Measurements from ENCODE around the gene CYGB.

DNA sequence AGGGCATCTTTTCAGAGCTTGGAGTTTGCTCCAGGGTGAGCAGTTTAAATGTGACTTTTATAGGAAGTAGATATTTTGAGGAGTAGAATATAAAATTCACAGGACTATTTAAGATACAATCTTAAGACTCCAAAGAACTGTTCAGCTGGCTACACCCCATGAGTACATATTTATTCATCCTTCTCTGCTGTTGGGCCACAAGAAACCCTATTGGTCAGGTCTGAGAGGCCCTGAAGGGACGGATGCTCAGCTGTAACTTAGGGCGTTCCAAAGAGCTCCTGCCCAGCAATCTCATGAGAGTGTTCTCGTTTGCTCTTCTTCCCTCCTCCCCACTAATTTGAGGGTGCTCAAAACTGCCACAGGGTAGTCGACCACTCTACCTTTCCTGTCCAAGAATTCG lies 40.9 kb upstream of the CYGB start:
- TF ChIP-seq, protein P1, sequence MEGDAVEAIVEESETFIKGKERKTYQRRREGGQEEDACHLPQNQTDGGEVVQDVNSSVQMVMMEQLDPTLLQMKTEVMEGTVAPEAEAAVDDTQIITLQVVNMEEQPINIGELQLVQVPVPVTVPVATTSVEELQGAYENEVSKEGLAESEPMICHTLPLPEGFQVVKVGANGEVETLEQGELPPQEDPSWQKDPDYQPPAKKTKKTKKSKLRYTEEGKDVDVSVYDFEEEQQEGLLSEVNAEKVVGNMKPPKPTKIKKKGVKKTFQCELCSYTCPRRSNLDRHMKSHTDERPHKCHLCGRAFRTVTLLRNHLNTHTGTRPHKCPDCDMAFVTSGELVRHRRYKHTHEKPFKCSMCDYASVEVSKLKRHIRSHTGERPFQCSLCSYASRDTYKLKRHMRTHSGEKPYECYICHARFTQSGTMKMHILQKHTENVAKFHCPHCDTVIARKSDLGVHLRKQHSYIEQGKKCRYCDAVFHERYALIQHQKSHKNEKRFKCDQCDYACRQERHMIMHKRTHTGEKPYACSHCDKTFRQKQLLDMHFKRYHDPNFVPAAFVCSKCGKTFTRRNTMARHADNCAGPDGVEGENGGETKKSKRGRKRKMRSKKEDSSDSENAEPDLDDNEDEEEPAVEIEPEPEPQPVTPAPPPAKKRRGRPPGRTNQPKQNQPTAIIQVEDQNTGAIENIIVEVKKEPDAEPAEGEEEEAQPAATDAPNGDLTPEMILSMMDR (IDR thresholded peaks at IDR 0.05; ENCODE audit: low read depth, low read length, missing input control) = no peak
- TF ChIP-seq TAF1 (conservative IDR thresholded peaks at IDR 0.05) (no peak), GABPA (IDR thresholded peaks at IDR 0.05 in 1 of 2, conservative IDR thresholded peaks at IDR 0.05 in 1 of 2) (no peak), FOXA2 (IDR thresholded peaks at IDR 0.05) (no peak), SP1 (IDR thresholded peaks at IDR 0.05) (no peak), RAD21 (IDR thresholded peaks at IDR 0.05) (no peak), JUND (IDR thresholded peaks at IDR 0.05) (no peak), EGR1 (IDR thresholded peaks at IDR 0.05; ENCODE audit: low read depth in 2 of 2) (no peak), NR2F2 (IDR thresholded peaks at IDR 0.05) (no peak), RXRA (IDR thresholded peaks at IDR 0.05) (no peak), YY1 (IDR thresholded peaks at IDR 0.05) (no peak)
- TF ChIP-seq, protein P2, sequence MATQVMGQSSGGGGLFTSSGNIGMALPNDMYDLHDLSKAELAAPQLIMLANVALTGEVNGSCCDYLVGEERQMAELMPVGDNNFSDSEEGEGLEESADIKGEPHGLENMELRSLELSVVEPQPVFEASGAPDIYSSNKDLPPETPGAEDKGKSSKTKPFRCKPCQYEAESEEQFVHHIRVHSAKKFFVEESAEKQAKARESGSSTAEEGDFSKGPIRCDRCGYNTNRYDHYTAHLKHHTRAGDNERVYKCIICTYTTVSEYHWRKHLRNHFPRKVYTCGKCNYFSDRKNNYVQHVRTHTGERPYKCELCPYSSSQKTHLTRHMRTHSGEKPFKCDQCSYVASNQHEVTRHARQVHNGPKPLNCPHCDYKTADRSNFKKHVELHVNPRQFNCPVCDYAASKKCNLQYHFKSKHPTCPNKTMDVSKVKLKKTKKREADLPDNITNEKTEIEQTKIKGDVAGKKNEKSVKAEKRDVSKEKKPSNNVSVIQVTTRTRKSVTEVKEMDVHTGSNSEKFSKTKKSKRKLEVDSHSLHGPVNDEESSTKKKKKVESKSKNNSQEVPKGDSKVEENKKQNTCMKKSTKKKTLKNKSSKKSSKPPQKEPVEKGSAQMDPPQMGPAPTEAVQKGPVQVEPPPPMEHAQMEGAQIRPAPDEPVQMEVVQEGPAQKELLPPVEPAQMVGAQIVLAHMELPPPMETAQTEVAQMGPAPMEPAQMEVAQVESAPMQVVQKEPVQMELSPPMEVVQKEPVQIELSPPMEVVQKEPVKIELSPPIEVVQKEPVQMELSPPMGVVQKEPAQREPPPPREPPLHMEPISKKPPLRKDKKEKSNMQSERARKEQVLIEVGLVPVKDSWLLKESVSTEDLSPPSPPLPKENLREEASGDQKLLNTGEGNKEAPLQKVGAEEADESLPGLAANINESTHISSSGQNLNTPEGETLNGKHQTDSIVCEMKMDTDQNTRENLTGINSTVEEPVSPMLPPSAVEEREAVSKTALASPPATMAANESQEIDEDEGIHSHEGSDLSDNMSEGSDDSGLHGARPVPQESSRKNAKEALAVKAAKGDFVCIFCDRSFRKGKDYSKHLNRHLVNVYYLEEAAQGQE (IDR thresholded peaks at IDR 0.05) = no peak
- TF ChIP-seq, protein P3, sequence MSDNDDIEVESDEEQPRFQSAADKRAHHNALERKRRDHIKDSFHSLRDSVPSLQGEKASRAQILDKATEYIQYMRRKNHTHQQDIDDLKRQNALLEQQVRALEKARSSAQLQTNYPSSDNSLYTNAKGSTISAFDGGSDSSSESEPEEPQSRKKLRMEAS (IDR thresholded peaks at IDR 0.05) = no peak
- TF ChIP-seq, protein P4, sequence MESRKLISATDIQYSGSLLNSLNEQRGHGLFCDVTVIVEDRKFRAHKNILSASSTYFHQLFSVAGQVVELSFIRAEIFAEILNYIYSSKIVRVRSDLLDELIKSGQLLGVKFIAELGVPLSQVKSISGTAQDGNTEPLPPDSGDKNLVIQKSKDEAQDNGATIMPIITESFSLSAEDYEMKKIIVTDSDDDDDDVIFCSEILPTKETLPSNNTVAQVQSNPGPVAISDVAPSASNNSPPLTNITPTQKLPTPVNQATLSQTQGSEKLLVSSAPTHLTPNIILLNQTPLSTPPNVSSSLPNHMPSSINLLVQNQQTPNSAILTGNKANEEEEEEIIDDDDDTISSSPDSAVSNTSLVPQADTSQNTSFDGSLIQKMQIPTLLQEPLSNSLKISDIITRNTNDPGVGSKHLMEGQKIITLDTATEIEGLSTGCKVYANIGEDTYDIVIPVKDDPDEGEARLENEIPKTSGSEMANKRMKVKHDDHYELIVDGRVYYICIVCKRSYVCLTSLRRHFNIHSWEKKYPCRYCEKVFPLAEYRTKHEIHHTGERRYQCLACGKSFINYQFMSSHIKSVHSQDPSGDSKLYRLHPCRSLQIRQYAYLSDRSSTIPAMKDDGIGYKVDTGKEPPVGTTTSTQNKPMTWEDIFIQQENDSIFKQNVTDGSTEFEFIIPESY (IDR thresholded peaks at IDR 0.05) = no peak
